Measurements from ENCODE around the gene MTR.

DNA sequence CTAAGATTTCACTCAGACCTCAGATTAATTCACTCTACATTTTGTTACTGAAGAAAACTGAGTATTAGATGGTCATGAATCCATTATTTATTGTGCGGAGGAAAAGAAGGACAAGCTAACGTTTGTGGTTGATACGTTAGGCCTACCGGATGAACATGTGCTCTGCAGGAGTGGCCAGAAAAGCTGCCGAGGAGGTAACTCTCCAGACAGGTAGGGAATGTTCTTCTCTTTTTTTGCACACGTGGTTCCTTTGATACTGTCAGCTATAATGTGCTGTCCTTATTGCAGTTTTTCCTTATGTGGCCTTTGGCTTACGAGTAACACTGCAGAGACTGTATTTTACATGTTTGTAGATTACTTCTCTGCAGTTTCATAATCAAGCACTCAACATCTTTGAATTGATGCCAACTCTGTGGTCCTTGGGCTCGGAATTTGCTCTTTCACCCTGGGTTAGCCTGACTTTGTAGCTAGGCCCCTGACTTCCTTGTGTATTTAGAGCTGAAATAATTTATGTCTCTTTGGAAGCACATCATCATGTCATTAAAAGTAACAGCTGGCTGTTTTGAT, 13.6 kb downstream of the MTR start:
- TF ChIP-seq, protein P1, sequence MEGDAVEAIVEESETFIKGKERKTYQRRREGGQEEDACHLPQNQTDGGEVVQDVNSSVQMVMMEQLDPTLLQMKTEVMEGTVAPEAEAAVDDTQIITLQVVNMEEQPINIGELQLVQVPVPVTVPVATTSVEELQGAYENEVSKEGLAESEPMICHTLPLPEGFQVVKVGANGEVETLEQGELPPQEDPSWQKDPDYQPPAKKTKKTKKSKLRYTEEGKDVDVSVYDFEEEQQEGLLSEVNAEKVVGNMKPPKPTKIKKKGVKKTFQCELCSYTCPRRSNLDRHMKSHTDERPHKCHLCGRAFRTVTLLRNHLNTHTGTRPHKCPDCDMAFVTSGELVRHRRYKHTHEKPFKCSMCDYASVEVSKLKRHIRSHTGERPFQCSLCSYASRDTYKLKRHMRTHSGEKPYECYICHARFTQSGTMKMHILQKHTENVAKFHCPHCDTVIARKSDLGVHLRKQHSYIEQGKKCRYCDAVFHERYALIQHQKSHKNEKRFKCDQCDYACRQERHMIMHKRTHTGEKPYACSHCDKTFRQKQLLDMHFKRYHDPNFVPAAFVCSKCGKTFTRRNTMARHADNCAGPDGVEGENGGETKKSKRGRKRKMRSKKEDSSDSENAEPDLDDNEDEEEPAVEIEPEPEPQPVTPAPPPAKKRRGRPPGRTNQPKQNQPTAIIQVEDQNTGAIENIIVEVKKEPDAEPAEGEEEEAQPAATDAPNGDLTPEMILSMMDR (IDR thresholded peaks at IDR 0.05) = no peak
- TF ChIP-seq, protein P2, sequence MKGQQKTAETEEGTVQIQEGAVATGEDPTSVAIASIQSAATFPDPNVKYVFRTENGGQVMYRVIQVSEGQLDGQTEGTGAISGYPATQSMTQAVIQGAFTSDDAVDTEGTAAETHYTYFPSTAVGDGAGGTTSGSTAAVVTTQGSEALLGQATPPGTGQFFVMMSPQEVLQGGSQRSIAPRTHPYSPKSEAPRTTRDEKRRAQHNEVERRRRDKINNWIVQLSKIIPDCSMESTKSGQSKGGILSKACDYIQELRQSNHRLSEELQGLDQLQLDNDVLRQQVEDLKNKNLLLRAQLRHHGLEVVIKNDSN (CRISPR knock-in tag; IDR thresholded peaks at IDR 0.05) = no peak
- TF ChIP-seq, protein P3, sequence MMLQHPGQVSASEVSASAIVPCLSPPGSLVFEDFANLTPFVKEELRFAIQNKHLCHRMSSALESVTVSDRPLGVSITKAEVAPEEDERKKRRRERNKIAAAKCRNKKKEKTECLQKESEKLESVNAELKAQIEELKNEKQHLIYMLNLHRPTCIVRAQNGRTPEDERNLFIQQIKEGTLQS (CRISPR knock-in tag; conservative IDR thresholded peaks at IDR 0.05) = no peak
- no peak for TF ChIP-seq JAZF1 (CRISPR knock-in tag; IDR thresholded peaks at IDR 0.05)
- TF ChIP-seq, protein P4, sequence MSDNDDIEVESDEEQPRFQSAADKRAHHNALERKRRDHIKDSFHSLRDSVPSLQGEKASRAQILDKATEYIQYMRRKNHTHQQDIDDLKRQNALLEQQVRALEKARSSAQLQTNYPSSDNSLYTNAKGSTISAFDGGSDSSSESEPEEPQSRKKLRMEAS (CRISPR knock-in tag; IDR thresholded peaks at IDR 0.05) = no peak
- TF ChIP-seq, protein P5, sequence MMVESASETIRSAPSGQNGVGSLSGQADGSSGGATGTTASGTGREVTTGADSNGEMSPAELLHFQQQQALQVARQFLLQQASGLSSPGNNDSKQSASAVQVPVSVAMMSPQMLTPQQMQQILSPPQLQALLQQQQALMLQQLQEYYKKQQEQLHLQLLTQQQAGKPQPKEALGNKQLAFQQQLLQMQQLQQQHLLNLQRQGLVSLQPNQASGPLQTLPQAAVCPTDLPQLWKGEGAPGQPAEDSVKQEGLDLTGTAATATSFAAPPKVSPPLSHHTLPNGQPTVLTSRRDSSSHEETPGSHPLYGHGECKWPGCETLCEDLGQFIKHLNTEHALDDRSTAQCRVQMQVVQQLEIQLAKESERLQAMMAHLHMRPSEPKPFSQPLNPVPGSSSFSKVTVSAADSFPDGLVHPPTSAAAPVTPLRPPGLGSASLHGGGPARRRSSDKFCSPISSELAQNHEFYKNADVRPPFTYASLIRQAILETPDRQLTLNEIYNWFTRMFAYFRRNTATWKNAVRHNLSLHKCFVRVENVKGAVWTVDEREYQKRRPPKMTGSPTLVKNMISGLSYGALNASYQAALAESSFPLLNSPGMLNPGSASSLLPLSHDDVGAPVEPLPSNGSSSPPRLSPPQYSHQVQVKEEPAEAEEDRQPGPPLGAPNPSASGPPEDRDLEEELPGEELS (CRISPR knock-in tag; IDR thresholded peaks at IDR 0.05) = no peak

All from WTC11 (cell line).